Stimulated activated CD4-positive, alpha-beta T cell treated with anti-CD3 and anti-CD28 coated beads, Interleukin-4, amount 100 ng/mL, for 4 hours (primary cell): ENCODE measurements around the gene UPB1.
"Not testable (repeated sequence)": the region's sequence is repeated elsewhere in the genome, so short reads cannot be mapped to it uniquely, and the experiment has no call there.

Experiments used
- DNase-seq, 2 experiments: peaks; one replicate each; pipeline ENCODE4 v3.0.0-alpha.2; 2020

UPB1 gene

DNA sequence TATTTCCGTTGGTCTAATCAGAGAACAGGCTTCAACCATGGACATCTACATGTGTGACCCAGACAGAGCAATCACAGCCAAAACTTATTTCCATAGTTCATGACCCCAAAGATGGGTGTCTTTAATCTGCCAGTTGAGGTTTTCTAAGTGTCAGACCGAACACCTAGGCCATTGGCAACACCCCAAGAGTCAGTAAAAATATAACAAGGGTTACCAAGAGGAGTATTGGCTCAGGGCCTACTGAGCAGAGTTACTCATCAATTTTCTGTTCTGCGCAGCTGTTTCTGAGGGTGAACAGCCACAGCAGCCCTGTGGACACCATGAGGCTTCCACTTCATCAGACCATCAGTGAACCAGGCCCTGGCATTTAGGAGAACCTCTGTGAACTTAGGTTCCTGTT, 41.0 kb downstream of the UPB1 start:
- no peak for DNase-seq

DNA sequence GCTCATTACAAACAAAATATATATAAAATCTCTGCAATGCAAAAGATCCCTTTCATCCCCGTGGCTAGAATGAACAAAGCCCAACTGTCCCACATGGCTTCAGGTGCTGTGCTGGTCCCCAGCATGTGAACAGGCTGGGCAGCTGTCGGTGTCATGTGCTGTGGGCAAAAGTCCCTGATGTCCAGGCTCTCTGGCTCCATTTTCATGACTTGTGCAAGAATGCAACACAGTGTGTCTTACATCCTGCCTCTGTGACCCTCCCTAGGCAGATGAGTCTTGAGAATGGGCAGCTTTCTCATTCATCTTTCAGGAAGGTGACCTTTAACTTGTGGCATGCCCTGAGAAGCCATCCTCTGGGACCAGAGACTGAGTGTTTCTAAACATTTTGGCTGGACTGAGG, 45.3 kb downstream of the UPB1 start:
- DNase-seq: no peak

DNA sequence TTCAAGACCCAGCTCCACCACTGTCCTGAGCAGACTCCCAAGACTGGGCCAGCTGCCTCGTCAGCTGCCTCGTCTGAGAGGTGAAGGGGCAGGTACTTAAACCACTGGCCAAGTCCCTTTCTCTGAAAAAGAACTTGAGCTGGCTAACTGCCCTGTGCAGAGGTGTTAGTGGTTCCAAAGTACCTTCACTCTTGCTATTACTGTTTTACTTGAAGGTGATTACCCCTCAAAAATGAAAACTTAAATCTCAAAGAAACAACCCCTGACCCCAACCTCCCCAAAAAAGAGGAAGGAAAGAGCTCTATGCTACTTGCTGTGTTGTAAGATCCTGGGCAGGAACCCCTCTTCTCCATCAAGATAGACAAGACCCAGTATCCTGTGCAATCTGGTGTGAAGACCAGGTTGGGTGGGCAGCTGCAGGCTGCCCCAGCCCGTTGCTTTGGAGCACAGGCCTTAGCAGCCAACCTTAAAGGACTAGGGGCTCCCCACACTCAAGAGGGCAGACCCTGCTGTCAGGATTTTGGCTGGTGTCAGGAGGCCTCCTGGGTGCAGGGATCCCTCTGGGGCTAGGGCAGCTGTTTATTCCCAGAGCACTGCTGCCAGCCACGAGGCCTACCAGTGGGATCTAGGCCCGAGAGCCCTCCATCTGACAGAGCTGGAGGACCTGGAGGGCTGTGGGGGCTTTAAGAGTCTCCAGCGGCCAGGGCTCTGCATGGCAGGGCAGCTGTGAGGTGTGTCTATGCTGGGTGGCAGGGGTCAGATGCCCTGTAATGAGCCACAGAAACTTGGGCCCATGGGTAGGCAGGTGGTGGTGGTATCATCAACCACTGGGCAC, 46.8 kb downstream of the UPB1 start:
- no peak for DNase-seq

DNA sequence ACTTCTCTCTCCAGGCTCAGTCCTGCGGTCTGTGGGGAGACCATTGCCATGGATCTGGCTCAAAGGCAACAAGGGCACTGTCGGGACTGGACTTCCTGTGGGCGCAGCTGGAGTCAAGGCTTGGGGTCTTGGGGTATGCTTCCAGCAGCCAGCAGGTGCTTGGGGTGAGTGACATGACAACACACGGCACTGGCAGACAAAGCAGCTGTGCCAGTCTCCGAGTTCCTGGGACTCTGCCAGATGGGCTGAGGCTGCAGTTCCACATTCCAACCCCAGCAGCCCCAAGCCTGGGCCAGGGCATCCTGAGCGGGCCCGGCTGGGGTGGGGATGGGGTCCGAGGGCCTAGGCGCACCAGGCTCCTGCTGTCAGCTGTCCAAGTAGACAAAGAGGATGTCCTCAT, 47.5 kb downstream of the UPB1 start:
- no peak for DNase-seq

DNA sequence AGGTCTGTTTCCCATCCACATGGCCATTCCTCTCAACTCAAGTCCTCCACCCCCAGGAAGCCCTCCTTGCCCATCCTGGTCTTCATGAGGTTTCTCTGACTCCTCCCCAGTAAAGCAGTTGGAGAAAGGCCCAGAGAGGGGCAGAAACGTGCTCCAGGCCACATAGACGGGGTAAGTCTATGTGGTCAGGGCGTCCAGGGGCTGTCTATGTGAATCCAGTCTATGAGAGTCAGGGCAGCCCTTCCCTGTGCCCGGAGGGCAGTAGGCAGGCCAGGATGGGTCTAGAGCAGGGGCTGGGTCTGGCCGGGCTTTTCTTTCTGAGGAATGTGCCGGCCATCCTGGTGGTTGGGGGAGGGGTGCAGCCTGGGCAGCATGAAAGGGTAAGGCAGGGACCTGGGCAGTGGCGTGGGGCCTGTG, 48.1 kb downstream of the UPB1 start:
- DNase-seq: no peak

DNA sequence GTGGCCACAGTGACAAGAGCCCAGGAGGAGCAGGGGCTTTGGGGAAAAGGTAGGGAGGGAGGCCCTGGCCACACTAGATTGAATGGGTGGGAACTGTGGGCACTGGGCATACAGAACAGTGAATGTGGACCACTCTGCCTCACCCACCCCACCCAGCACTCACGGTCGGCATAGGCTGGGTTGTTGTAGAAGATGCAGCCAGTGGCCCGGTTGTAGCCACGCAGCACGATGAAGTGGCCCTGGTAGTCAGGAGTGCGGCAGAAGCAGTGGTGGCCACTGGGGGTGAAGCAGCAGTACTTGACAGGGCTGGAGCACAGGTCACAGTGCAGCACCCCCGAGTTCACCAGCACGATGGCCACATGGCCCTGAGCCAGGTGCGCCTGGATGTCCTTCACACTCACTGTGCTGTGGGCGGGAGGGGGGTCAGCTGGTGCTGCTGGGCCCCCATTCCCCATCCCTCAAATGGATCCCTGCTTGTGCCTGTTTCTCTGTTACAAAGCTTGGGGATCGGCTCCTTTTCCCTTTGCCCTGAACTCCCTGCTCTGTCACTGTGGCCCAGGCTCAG, 48.6 kb downstream of the UPB1 start:
- DNase-seq: no peak

- no peak for DNase-seq
Measured at GRCh38 chr22:24548812-24549211, 53.7 kb downstream of the UPB1 start.

DNA sequence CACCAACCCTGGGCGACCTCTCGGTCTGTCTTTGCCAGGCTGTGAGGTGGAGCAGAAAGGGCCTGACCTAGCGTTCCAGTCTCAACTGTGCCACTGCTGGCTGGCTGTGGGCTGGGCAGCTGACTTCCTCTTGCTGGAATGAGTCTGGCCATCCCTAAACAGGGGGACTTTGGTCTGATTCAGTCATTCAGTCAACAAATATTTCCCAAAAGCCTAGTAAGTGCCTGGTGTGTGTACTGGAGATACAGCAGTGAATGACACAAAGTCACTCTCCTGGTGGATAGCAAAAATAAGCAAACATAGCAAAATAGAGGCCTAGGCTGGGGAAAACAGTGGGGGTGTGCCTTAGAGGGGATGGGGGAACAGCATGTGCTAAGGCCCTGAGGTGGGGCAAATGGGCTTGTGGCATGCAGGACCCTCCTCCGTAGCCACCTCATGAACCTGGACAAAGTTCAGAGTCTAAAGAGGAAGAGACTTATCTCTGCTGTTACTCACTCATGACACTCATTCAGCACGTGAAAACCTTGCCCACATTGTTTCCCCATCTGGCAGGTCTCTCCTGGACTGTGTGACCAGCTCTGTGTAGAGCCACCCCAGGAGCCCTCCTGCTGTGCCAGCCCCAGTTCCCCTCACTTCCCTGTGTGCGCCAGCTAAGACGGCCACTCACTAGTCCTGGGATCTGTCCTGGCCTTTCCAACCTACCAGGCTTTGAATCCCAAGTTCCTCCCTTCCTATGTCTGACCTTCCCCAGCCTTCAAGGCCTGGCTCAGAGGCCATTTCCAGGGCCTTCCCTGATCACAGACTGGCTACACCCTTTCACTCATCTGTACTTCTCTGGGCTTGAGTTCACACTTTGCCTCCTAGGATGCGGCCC, 55.1 kb downstream of the UPB1 start:
- DNase-seq: no peak

DNA sequence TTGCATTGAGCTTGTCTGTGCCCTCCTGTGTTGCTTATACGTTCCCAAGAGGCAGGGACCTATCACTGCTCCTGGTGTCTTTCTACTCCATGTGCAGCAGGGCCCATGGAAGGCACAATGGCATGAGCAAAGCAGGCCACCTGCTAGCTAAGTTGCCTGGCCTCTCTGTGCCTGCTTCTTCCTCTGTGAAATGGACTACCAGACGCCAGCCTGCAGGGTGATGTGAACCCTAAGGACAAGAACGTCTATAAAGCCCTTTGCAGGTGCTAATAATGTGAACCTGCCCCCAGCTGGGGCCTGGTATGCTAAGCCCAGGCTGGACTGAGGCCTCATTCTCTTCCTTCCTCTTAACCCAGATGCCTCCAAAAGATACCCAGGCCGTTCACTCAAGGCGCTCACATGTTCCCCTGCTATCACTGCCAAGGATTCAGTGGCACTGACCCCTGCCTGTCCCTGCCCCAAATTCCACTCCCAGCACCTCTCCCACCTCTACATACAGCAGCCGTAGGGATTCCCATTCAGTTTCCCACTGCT, 55.8 kb downstream of the UPB1 start:
- no peak for DNase-seq

DNA sequence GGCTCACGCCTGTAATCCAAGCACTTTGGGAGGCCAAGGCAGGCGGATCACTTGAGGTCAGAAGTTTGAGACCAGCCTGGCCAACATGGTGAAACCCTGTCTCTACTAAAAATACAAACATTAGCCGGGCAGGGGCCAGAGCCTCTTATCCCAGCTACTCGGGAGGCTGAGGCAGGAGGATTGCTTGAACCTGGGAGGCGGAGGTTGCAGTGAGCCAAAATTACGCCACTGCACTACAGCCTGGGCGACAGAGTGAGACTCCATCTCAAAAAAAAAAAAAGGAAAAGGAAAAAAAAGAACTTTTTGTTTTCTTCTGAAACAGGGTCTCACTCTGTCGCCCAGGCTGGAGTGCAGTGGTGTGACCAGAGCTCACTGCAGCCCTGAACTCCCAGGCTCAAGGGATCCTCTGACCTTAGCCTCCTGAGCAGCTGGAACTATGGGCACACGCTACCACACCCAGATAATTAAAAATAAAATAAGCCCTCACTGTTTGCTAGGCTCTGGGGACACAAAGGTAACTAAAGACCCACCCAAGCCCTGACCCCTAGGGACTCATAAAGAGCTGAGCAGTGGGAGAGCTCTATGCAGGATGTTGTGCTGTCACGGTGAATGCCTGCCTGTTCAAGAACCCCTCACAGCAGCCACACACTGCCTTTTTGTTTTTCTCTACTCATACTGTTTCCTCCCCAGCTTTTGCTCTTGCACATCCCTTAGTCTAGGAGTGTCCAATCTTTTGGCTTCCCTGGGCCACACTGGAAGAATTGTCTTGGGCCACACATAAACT, 57.6 kb downstream of the UPB1 start:
- not testable (repeated sequence) for DNase-seq

GRCh38 chr22:24553597-24554312, 58.6 kb downstream of the UPB1 start:
- DNase-seq: no peak

DNA sequence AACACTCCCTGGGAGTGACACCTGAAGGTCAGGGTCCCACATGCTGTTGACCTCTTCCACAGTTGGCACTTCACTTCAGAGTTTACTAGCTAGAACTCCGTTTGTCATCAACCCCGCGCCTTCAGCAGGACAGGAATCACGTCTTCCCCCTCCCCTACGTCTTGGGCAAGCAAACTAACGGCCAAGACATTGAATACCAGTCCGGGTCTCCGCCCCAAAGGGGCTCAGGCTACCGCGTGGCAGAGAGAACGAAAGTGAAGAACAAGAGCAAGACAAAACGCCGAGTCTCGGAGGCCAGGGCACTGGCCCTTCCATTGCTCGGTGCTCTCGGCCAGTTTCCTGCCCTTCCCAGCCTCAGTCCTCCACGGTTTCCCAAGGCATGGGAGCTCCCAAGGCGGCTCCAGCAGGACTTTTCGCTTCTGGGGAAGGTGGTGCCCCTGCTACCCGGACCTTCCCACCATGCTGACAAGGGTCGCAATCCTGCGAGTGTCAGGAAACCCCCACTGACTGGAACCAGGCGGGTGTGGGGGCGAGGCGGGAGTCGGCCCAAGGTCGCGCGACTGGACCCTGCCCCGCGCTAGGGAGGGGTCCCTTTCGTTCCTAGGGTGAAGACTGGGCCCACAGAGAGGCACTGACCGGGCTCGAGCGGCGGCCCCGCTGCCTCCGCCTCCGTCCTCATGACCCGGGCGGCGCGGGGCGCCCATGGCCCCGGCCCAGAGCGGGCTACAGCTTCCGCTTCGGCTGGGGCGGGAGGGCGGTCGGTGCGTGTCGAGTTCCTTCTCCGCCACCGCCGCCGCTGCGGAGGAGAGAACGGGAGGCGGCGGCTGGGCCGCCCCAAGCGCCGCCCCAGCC, 59.4 kb downstream of the UPB1 start, which contains the start of gene GUCD1:
TSS of gene GUCD1 (minus strand) at position 826 of the 852 bp plus-strand sequence. CDS start at position 679, 147 bp downstream.
- DNase-seq: peak; percentile 20 to 35

- peak; percentile 99 to 100 for DNase-seq
Measured at GRCh38 chr22:24555165-24556039, 60.3 kb downstream of the UPB1 start, which contains the start of gene SNRPD3. Gene SNRPD3 (plus strand): TSS chr22:24555999. CDS start chr22:24557675, 1,676 bp downstream.

DNA sequence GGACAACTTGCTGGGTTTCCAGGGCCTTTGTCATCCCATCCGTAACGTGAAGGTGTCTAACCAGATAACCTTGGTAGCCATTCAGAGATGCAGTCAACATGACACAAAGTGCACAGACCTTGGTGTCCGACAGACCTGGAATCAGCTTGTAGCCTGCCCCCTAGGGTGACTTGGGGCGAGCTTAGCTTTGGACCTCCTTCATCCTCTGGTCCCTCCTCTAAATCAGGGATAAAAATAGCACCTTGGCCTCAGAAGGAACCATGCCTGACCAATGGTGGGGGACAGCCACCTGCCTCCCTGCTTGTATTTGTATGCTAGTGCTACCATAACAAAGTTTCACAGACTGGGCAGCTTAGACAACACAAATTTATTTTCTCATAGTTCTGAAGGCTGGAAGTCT, 64.3 kb downstream of the UPB1 start:
- DNase-seq: no peak

- no peak for DNase-seq
Measured at GRCh38 chr22:24563246-24563645, 68.1 kb downstream of the UPB1 start.

DNA sequence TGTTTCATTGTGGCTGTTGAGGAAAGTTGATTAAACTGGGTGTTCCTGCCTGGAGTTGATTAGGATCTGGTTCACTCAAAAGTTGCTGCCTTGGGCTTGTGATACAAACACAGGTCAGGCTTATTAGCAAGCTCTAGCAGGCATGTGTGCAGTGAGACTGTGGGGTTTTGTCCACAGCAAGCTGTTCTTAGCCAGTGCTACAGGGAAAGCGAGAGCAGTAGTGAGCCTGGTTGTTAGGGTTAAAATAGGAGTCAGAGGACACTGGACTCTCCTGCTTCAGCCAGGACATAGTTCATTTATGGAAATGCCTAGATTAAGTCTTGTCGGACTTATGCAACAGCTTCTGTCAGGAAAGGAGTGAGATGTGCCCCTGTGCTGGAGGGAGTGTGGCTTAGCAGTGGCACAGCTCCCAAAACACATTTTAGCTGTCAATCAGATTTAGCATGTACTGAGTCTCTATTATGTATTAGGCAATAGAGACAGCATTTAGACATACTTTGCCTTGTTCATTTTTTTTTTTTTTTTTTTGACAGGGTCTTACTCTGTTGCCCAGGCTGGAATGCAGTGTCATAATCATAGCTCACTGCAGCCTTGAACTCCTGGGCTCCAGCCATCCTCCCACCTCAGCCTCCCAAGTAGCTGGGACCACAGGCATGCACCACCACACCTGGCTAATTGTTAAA, 69.4 kb downstream of the UPB1 start:
- DNase-seq: no peak

DNA sequence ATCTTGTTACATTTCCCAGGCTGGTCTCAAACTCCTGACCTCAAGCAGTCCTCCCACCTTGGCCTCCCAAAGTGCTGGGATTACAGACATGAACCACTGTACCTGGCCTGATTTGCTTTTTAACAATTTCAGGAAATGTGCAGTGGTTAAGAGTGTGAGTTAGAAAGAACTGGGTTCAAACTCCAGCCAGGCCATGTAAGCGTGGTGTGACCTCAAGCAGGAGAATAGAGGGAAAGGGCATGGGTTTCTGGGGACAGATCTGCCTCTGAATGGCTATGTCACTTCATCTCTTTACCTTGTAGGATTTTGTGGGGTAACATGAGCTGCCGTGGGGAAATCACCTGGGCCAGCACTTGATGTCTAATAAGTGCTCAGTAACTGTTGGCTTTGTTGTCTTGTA, 69.9 kb downstream of the UPB1 start:
- no peak for DNase-seq

- DNase-seq: no peak
Measured at GRCh38 chr22:24566899-24567511, 71.9 kb downstream of the UPB1 start.
